OCI-LY1 (cell line): ENCODE measurements around the gene PSD2.

Source experiments
- H2AFZ ChIP-seq: fragments of 200-600 bp; sonication (generic), shearing (Covaris generic); 2 replicates; pipeline ENCODE4 v1.6.0; 2014; ENCODE audit warnings: antibody characterized with exemption, mild to moderate bottlenecking, low read length
- H3F3A ChIP-seq: fragments of 200-600 bp; sonication (generic), shearing (Covaris generic); 2 replicates; pipeline ENCODE4 v1.6.0; 2014; ENCODE audit warnings: mild to moderate bottlenecking, antibody characterized with exemption, low read length, moderate library complexity; ENCODE audit not compliant: insufficient read depth
- H3K27ac ChIP-seq: fragments of 200-600 bp; sonication (generic); 2 replicates; pipeline ENCODE4 v1.5.1; 2014; ENCODE audit warnings: low read length, mixed run types, mild to moderate bottlenecking, low read depth; ENCODE audit not compliant: poor library complexity, severe bottlenecking
- H3K27me3 ChIP-seq: fragments of 200-600 bp; sonication (generic); 2 replicates; pipeline ENCODE4 v1.6.0; 2014; ENCODE audit warnings: antibody characterized with exemption, mild to moderate bottlenecking, low read length, moderate library complexity; ENCODE audit not compliant: insufficient read depth
- H3K36me3 ChIP-seq: fragments of 200-600 bp; sonication (generic); 2 replicates; pipeline ENCODE4 v1.6.1; 2014; ENCODE audit warnings: mild to moderate bottlenecking, antibody characterized with exemption, low read length, moderate library complexity, mixed read lengths; ENCODE audit not compliant: insufficient read depth
- H3K4me1 ChIP-seq: fragments of 200-600 bp; sonication (generic); 2 replicates; pipeline ENCODE4 v1.5.1; 2014; ENCODE audit warnings: mild to moderate bottlenecking, low read length, moderate library complexity; ENCODE audit not compliant: insufficient read depth, severe bottlenecking
- H3K4me2 ChIP-seq: fragments of 200-600 bp; sonication (generic), shearing (Covaris generic); 2 replicates; pipeline ENCODE4 v1.6.1; 2014; ENCODE audit warnings: low read length
- H3K4me3 ChIP-seq: fragments of 200-600 bp; sonication (generic); 2 replicates; pipeline ENCODE4 v1.5.1; 2014; ENCODE audit warnings: low read length, low read depth, mild to moderate bottlenecking, mixed read lengths; ENCODE audit not compliant: poor library complexity, severe bottlenecking
- H3K79me2 ChIP-seq: fragments of 200-600 bp; shearing (Covaris generic); 2 replicates; pipeline ENCODE4 v1.6.1; 2016; ENCODE audit warnings: mixed run types, low read length, mixed read lengths; ENCODE audit not compliant: insufficient read depth
- H3K9ac ChIP-seq: fragments of 200-600 bp; sonication (generic), shearing (Covaris generic); 2 replicates; pipeline ENCODE4 v1.6.1; 2014; ENCODE audit warnings: mild to moderate bottlenecking, low read length, mixed read lengths
- H3K9me2 ChIP-seq: fragments of 200-600 bp; sonication (generic), shearing (Covaris generic); 2 replicates; pipeline ENCODE4 v1.6.1; 2014; ENCODE audit warnings: low read depth, mild to moderate bottlenecking, low read length, mixed read lengths
- H3K9me3 ChIP-seq: fragments of 200-600 bp; shearing (Covaris generic); 2 replicates; pipeline ENCODE4 v1.6.1; 2014; ENCODE audit warnings: low read length, mixed read lengths
- H4K20me1 ChIP-seq: fragments of 200-600 bp; sonication (generic), shearing (Covaris generic); 2 replicates; pipeline ENCODE4 v1.6.0; 2016; ENCODE audit warnings: mild to moderate bottlenecking, low read length; ENCODE audit not compliant: insufficient read depth
- EZH2 ChIP-seq: fragments of 200-600 bp; sonication (generic), shearing (Covaris generic); IDR thresholded peaks from 2 replicates; pipeline ENCODE4 v1.8.0; 2017; ENCODE audit warnings: borderline replicate concordance, mixed run types, mild to moderate bottlenecking, antibody characterized with exemption, low read length, moderate library complexity, mixed read lengths
- TF ChIP-seq, protein P1 (sequence below): fragments of 200-600 bp; sonication (generic), shearing (Covaris generic); IDR thresholded peaks from 2 replicates; pipeline ENCODE4 v1.5.1; 2017; ENCODE audit warnings: mild to moderate bottlenecking, antibody characterized with exemption, low read length, moderate library complexity, mixed read lengths

Gene PSD2

DNA sequence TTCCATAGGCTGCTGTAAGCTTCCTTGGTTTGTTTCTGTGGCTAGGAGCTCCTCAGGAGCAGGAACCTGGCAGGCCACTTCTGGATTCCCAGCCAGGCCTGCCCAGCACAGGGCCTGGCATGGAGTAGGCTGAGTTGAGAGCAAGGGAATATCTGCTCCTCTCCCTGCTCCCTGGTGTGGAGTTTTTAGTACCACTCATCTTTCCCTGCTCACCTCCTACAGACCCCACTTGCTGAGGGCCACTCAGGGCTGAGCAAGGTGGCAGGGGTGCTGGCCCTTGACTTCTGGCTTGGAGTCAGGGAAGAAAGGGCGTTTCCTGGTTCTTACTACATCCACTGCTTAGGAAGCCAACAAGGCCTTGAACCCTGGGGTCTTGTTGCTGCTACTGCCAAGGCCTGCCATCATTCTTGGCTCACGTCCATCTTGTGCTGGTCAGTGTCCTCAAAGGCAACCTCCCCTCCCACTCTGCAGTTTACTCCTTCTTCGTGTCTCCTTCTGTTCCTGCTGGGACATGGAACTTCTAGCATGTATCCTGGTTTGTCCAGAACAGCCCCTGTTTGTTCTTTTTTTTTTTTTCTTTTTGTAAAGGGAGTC is 54.9 kb downstream of the PSD2 start:
- Histone ChIP-seq H3K4me1 (no peaks in the 10 kb centered on the region), H3K9me2 (no peaks in the 10 kb centered on the region), H2AFZ (no peak overlapping the region), H3K4me3 (no peak overlapping the region), H3K36me3 (no peaks in the 10 kb centered on the region), H3F3A (no peaks in the 10 kb centered on the region), H3K4me2 (no peak overlapping the region), H3K9ac (no peak overlapping the region), H3K27ac (no peak overlapping the region), H3K79me2 (no peaks in the 10 kb centered on the region), H3K27me3 (peaks cover 9% of the 10 kb centered on the region; the same call in 1 of the 2 replicates), H3K9me3 (no peaks in the 10 kb centered on the region), H4K20me1 (no peaks in the 10 kb centered on the region)
- TF ChIP-seq, protein P1, sequence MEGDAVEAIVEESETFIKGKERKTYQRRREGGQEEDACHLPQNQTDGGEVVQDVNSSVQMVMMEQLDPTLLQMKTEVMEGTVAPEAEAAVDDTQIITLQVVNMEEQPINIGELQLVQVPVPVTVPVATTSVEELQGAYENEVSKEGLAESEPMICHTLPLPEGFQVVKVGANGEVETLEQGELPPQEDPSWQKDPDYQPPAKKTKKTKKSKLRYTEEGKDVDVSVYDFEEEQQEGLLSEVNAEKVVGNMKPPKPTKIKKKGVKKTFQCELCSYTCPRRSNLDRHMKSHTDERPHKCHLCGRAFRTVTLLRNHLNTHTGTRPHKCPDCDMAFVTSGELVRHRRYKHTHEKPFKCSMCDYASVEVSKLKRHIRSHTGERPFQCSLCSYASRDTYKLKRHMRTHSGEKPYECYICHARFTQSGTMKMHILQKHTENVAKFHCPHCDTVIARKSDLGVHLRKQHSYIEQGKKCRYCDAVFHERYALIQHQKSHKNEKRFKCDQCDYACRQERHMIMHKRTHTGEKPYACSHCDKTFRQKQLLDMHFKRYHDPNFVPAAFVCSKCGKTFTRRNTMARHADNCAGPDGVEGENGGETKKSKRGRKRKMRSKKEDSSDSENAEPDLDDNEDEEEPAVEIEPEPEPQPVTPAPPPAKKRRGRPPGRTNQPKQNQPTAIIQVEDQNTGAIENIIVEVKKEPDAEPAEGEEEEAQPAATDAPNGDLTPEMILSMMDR: no peak
- no peak for TF ChIP-seq EZH2

DNA sequence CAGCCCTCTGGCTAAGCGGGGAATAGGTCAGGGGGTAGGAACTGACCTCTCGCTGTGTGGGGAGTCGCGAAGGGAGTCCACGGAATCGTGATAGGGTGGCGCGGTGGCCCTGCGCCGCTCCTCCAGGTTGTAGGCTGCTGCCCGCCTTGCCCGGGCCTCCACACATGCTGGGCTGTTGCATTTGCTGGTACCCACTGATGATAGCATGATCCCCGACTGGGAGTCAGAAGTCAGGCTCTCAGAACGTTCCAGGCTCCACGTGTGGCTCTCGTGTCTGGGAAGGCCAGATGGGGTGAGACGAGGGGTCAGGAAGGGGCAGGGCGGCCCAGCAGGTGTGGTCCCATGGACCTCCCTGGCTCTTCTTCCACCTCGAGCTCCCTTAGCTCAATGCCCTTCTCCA is 56.0 kb downstream of the PSD2 start:
- H3K4me3 ChIP-seq: no peak overlapping the region
- H3K4me2 ChIP-seq: no peak overlapping the region
- TF ChIP-seq, protein P1: no peak
- no peak for TF ChIP-seq EZH2
- no peaks in the 10 kb centered on the region for H3K4me1 ChIP-seq
- no peaks in the 10 kb centered on the region for H3F3A ChIP-seq
- no peaks in the 10 kb centered on the region for H3K36me3 ChIP-seq
- no peaks in the 10 kb centered on the region for H3K9me2 ChIP-seq
- no peak overlapping the region for H3K27ac ChIP-seq
- H3K9me3 ChIP-seq: no peaks in the 10 kb centered on the region
- no peak overlapping the region for H3K9ac ChIP-seq
- H2AFZ ChIP-seq: no peak overlapping the region
- peaks cover 9% of the 10 kb centered on the region; the same call in 1 of the 2 replicates for H3K27me3 ChIP-seq
- no peaks in the 10 kb centered on the region for H3K79me2 ChIP-seq
- H4K20me1 ChIP-seq: no peaks in the 10 kb centered on the region

DNA sequence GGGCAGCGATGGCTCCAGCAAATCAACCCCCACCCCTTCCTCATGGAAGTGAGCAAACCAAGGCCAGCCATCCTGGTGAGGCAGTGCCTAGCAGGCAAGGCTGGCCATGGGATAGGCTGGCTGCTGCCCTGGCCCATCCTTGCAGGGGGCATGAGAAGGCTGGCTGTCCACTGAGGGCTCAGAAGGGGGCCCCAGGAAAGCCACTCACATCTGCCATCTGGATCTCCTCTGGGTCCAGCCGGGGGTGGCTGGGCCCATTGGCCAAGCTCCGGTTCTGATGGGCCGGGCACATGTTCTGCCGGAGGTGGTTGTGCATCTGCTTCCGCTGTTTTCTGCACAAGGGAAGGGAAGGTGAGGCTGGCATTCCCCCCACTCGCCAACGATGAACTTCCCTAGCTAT is 57.1 kb downstream of the PSD2 start:
- Histone ChIP-seq H3K36me3 (no peaks in the 10 kb centered on the region), H3K9ac (no peak overlapping the region), H3K9me2 (no peaks in the 10 kb centered on the region), H2AFZ (no peak overlapping the region), H4K20me1 (no peaks in the 10 kb centered on the region), H3K4me3 (no peak overlapping the region), H3F3A (no peaks in the 10 kb centered on the region), H3K4me2 (no peak overlapping the region), H3K27me3 (peaks cover 9% of the 10 kb centered on the region; the same call in 1 of the 2 replicates), H3K9me3 (no peaks in the 10 kb centered on the region), H3K27ac (no peak overlapping the region), H3K4me1 (no peaks in the 10 kb centered on the region), H3K79me2 (no peaks in the 10 kb centered on the region)
- TF ChIP-seq, protein P1: no peak
- no peak for TF ChIP-seq EZH2
